Naive thymus-derived CD8-positive, alpha-beta T cell (primary cell): ENCODE results near the gene HAGH. TPM values are rescaled to one million over a fixed set of nuclear protein-coding genes. Genes with fewer than 3 reads are reported as not detected.
A peak's percentile ranks its signal among the peaks of the same experiment; 100 is the strongest.

Experiments
- ATAC-seq, 2 donors: fragments of 150-1000 bp; cut with Tn5 transposase in 1 of 2; sonication (Bioruptor Pico), chemical (Tn5 transposase) in 1 of 2; 1 replicate in 1 of 2; 2 replicates in 1 of 2; pipeline ENCODE4 v1.10.0; 2021; ENCODE audit warnings: mild to moderate bottlenecking in 2 of 2, moderate library complexity in 2 of 2
- POLR2A ChIA-PET: fragments of 350-600 bp; sonication (Branson Sonifier 250); formaldehyde crosslinking; loops from one replicate; lab custom pipeline; 2021; ENCODE audit warnings: antibody characterized with exemption; lab: Charles Lee
- DNase-seq, 10 donors: peaks; one replicate each; pipeline versions ENCODE4 v3.0.0 to v3.0.0-alpha.2; 2020 to 2022
- H3K27ac Mint-ChIP-seq, 10 donors: one replicate each; pipeline ENCODE4 v1.8.0; 2020 to 2022; ENCODE audit warnings: mild to moderate bottlenecking in 10 of 10, mixed read lengths in 10 of 10, moderate library complexity in 4 of 10, inconsistent platforms in 1 of 10
- H3K27me3 Mint-ChIP-seq, 5 donors: one replicate each; pipeline ENCODE4 v1.8.0; 2021 to 2022; ENCODE audit warnings: mixed read lengths in 5 of 5
- H3K36me3 Mint-ChIP-seq, 3 donors: one replicate each; pipeline ENCODE4 v1.8.0; 2020 to 2022; ENCODE audit warnings: mixed read lengths in 3 of 3, mild to moderate bottlenecking in 2 of 3, inconsistent platforms in 1 of 3
- H3K4me1 Mint-ChIP-seq, 4 donors: one replicate each; pipeline ENCODE4 v1.8.0; 2021 to 2022; ENCODE audit warnings: mixed read lengths in 4 of 4
- H3K4me3 Mint-ChIP-seq, 10 donors: one replicate each; pipeline ENCODE4 v1.8.0; 2020 to 2022; ENCODE audit warnings: mild to moderate bottlenecking in 10 of 10, mixed read lengths in 10 of 10, moderate library complexity in 6 of 10, inconsistent platforms in 1 of 10
- H3K9me3 Mint-ChIP-seq, 9 donors: one replicate each; pipeline ENCODE4 v1.8.0; 2020 to 2022; ENCODE audit warnings: mixed read lengths in 9 of 9, mild to moderate bottlenecking in 3 of 9, inconsistent platforms in 1 of 9, moderate library complexity in 1 of 9
- polyA plus RNA-seq, 3 donors: library from polyadenylated mRNA; unstranded; fragments of 300-500 nt; fragmentation: Illumina TruSeq; gene quantifications; one replicate each; pipeline ENCODE4 v1.2.3, GENCODE V29; 2021
- total RNA-seq, 8 experiments: library from RNA in 2 of 8; stranded (reverse) in 2 of 8; gene quantifications; one replicate each; pipeline ENCODE4 v1.2.3 and lab custom pipeline; 2021 to 2026

HAGH gene
- total and polyA plus RNA-seq, 5 experiments from 2014 or later, result 38.7 to 67.8 (median 60.0) TPM

- no peaks in the 10 kb centered on the region for H3K9me3 Mint-ChIP-seq
- H3K4me1 Mint-ChIP-seq, result peaks cover under 1 to 12% (median 5%) of the 10 kb centered on the region in 4 donors
- POLR2A ChIA-PET, result no interaction called here
- DNase-seq (no peak), ATAC-seq (no peak)
- peaks cover 0 to 53% (median 0%) of the 10 kb centered on the region in 3 donors for H3K36me3 Mint-ChIP-seq
- H3K27ac Mint-ChIP-seq, result peak overlapping the region in 2 of 10 donors; percentile 65 to 89
- H3K27me3 Mint-ChIP-seq, result no peaks in the 10 kb centered on the region
- no peak overlapping the region for H3K4me3 Mint-ChIP-seq
Observed at GRCh38 chr16:1818204-1818872, 8.3 kb downstream of the HAGH start.

- Mint-ChIP-seq H3K36me3 (peaks cover 0 to 55% (median 0%) of the 10 kb centered on the region in 3 donors), H3K27ac (peak overlapping the region in 3 of 10 donors; percentile 44 to 52 (median 48)), H3K4me1 (peaks cover 5 to 18% (median 9%) of the 10 kb centered on the region in 4 donors), H3K27me3 (no peaks in the 10 kb centered on the region), H3K4me3 (no peak overlapping the region), H3K9me3 (no peaks in the 10 kb centered on the region)
- POLR2A ChIA-PET, result no interaction called here
- ATAC-seq, result no peak
- DNase-seq, result no peak
Observed at GRCh38 chr16:1817716-1818115, 8.9 kb downstream of the HAGH start.

- H3K4me1 Mint-ChIP-seq, result peaks cover 8 to 17% (median 9%) of the 10 kb centered on the region in 4 donors
- H3K27ac Mint-ChIP-seq, result peak overlapping the region in 3 of 10 donors; percentile 48 to 69 (median 52)
- no peak for DNase-seq
- H3K36me3 Mint-ChIP-seq, result peaks cover 0 to 53% (median 0%) of the 10 kb centered on the region in 3 donors
- no peaks in the 10 kb centered on the region for H3K9me3 Mint-ChIP-seq
- no peak for ATAC-seq
- H3K4me3 Mint-ChIP-seq, result no peak overlapping the region
- POLR2A ChIA-PET, result no interaction called here
- H3K27me3 Mint-ChIP-seq, result no peaks in the 10 kb centered on the region
Observed at GRCh38 chr16:1817276-1817589, 9.4 kb downstream of the HAGH start.

- Mint-ChIP-seq H3K4me3 (no peak overlapping the region), H3K27me3 (no peaks in the 10 kb centered on the region), H3K9me3 (no peaks in the 10 kb centered on the region), H3K27ac (no peak overlapping the region), H3K4me1 (peaks cover 8 to 17% (median 9%) of the 10 kb centered on the region in 4 donors), H3K36me3 (peaks cover 0 to 48% (median 0%) of the 10 kb centered on the region in 3 donors)
- DNase-seq (no peak), ATAC-seq (no peak)
- POLR2A ChIA-PET, result no interaction called here
Observed at GRCh38 chr16:1816396-1817275, 10.0 kb downstream of the HAGH start.

GRCh38 chr16:1815461-1815860 is 11.2 kb downstream of the HAGH start:
- Mint-ChIP-seq H3K36me3 (peaks cover 0 to 47% (median 0%) of the 10 kb centered on the region in 3 donors), H3K4me1 (peaks cover 8 to 13% (median 9%) of the 10 kb centered on the region in 4 donors), H3K4me3 (no peak overlapping the region), H3K27ac (peak overlapping the region in 1 of 10 donors; percentile 38), H3K9me3 (no peaks in the 10 kb centered on the region), H3K27me3 (no peaks in the 10 kb centered on the region)
- POLR2A ChIA-PET, result interaction anchor here (1.6 kb wide), 1 partner anchor 11 kb away, joined by 5 read pairs; the partner anchor contains the start of genes FAHD1 and HAGH
- ATAC-seq (no peak), DNase-seq (no peak)

GRCh38 chr16:1812732-1813163 is 13.9 kb downstream of the HAGH start:
- no peaks in the 10 kb centered on the region for H3K27me3 Mint-ChIP-seq
- POLR2A ChIA-PET, result interaction anchor here (1.8 kb wide), 1 partner anchor 30 kb away, joined by 6 read pairs; the partner anchor contains the start of genes NUBP2 and SPSB3
- H3K27ac Mint-ChIP-seq, result peak overlapping the region in 4 of 10 donors; percentile 19 to 89 (median 54)
- H3K9me3 Mint-ChIP-seq, result no peaks in the 10 kb centered on the region
- H3K4me3 Mint-ChIP-seq, result no peak overlapping the region
- ATAC-seq (peak; percentile 96 to 98), DNase-seq (peak; percentile 11 to 75 (median 47))
- H3K36me3 Mint-ChIP-seq, result peaks cover 0 to 62% (median 0%) of the 10 kb centered on the region in 3 donors
- peaks cover 9 to 13% (median 9%) of the 10 kb centered on the region in 4 donors for H3K4me1 Mint-ChIP-seq

GRCh38 chr16:1810536-1810935 is 16.1 kb downstream of the HAGH start:
- H3K27ac Mint-ChIP-seq, result no peak overlapping the region
- peaks cover 9 to 12% (median 9%) of the 10 kb centered on the region in 4 donors for H3K4me1 Mint-ChIP-seq
- H3K9me3 Mint-ChIP-seq, result peaks cover 0 to 7% (median 0%) of the 10 kb centered on the region in 9 donors
- no peak overlapping the region for H3K4me3 Mint-ChIP-seq
- peaks cover 0 to 70% (median 16%) of the 10 kb centered on the region in 3 donors for H3K36me3 Mint-ChIP-seq
- no peak for ATAC-seq
- no peak for DNase-seq
- no peaks in the 10 kb centered on the region for H3K27me3 Mint-ChIP-seq
- POLR2A ChIA-PET, result interaction anchor here (0.6 kb wide), 1 partner anchor 126 kb away, joined by 4 read pairs; no protein-coding TSS in a partner anchor

- Mint-ChIP-seq H3K9me3 (peaks cover 0 to 9% (median 0%) of the 10 kb centered on the region in 9 donors), H3K27ac (no peak overlapping the region), H3K4me1 (peaks cover 6 to 12% (median 9%) of the 10 kb centered on the region in 4 donors), H3K4me3 (no peak overlapping the region), H3K36me3 (peaks cover 0 to 69% (median 18%) of the 10 kb centered on the region in 3 donors), H3K27me3 (no peaks in the 10 kb centered on the region)
- ATAC-seq, result no peak
- POLR2A ChIA-PET, result interaction anchor here (0.6 kb wide), 1 partner anchor 126 kb away, joined by 4 read pairs; no protein-coding TSS in a partner anchor
- DNase-seq, result no peak
Observed at GRCh38 chr16:1810106-1810505, 16.5 kb downstream of the HAGH start.

GRCh38 chr16:1809281-1809801 is 17.3 kb downstream of the HAGH start:
- no peak for ATAC-seq
- POLR2A ChIA-PET, result no interaction called here
- no peak overlapping the region for H3K4me3 Mint-ChIP-seq
- H3K9me3 Mint-ChIP-seq, result peaks cover 0 to 9% (median 0%) of the 10 kb centered on the region in 9 donors
- no peak for DNase-seq
- H3K36me3 Mint-ChIP-seq, result peaks cover 0 to 67% (median 18%) of the 10 kb centered on the region in 3 donors
- no peaks in the 10 kb centered on the region for H3K27me3 Mint-ChIP-seq
- H3K27ac Mint-ChIP-seq, result no peak overlapping the region
- peaks cover 6 to 12% (median 9%) of the 10 kb centered on the region in 4 donors for H3K4me1 Mint-ChIP-seq

GRCh38 chr16:1808691-1809090 is 17.9 kb downstream of the HAGH start:
- peaks cover 0 to 9% (median 0%) of the 10 kb centered on the region in 9 donors for H3K9me3 Mint-ChIP-seq
- H3K27me3 Mint-ChIP-seq, result no peaks in the 10 kb centered on the region
- H3K27ac Mint-ChIP-seq, result no peak overlapping the region
- POLR2A ChIA-PET, result no interaction called here
- DNase-seq (no peak), ATAC-seq (no peak)
- H3K4me3 Mint-ChIP-seq, result no peak overlapping the region
- peaks cover 0 to 60% (median 18%) of the 10 kb centered on the region in 3 donors for H3K36me3 Mint-ChIP-seq
- peaks cover 6 to 12% (median 8%) of the 10 kb centered on the region in 4 donors for H3K4me1 Mint-ChIP-seq

GRCh38 chr16:1807626-1808025 is 19.0 kb downstream of the HAGH start:
- POLR2A ChIA-PET, result no interaction called here
- Mint-ChIP-seq H3K27me3 (no peaks in the 10 kb centered on the region), H3K4me3 (no peak overlapping the region), H3K27ac (no peak overlapping the region), H3K36me3 (peaks cover 0 to 53% (median 18%) of the 10 kb centered on the region in 3 donors), H3K9me3 (peaks cover 0 to 9% (median 0%) of the 10 kb centered on the region in 9 donors), H3K4me1 (peaks cover 0 to 3% (median 2%) of the 10 kb centered on the region in 4 donors)
- no peak for ATAC-seq
- DNase-seq, result no peak

- Mint-ChIP-seq H3K4me3 (no peak overlapping the region), H3K9me3 (peaks cover 0 to 8% (median 3%) of the 10 kb centered on the region in 9 donors), H3K27me3 (no peaks in the 10 kb centered on the region), H3K4me1 (peaks cover 0 to 1% (median 0%) of the 10 kb centered on the region in 4 donors), H3K27ac (no peak overlapping the region), H3K36me3 (peaks cover 0 to 9% (median 3%) of the 10 kb centered on the region in 3 donors)
- POLR2A ChIA-PET, result interaction anchor here (0.5 to 1.0 kb wide), 2 partner anchors 18 to 139 kb away, joined by 4 to 5 read pairs; partner anchors contain the start of genes NUBP2 and SPSB3
- no peak for DNase-seq
- no peak for ATAC-seq
Observed at GRCh38 chr16:1800701-1801100, 25.9 kb downstream of the HAGH start.
